Right lobe of liver (tissue), 6 donors: Measurements from ENCODE around the gene ANKH. TPM values are rescaled to one million over a fixed set of nuclear protein-coding genes. Genes with fewer than 3 reads are reported as not detected.

Experiments
- ATAC-seq, 4 donors: fragments of 200-7000 bp; cut with Tn5 transposase; one replicate each; pipeline ENCODE4 v1.9.1; 2020; ENCODE audit warnings: mild to moderate bottlenecking in 4 of 4, moderate library complexity in 4 of 4
- DNase-seq, 3 donors: peaks; one replicate each; pipeline ENCODE4 v3.0.0-alpha.2; 2020
- H3K27ac ChIP-seq, 3 donors: fragments of 200-600 bp; one replicate each; pipeline ENCODE4 v1.8.0; 2022
- H3K27me3 ChIP-seq, 2 donors: fragments of 200-600 bp; one replicate each; pipeline ENCODE4 v1.8.0; 2022
- H3K36me3 ChIP-seq, 4 donors: fragments of 200-600 bp; sonication (generic) in 1 of 4; one replicate each; pipeline versions ENCODE4 v1.5.1 to v1.8.0; 2017 to 2022; ENCODE audit warnings: control low read depth in 1 of 4
- H3K4me1 ChIP-seq, 4 donors: fragments of 200-600 bp; sonication (generic) in 1 of 4; one replicate each; pipeline versions ENCODE4 v1.5.1 to v1.8.0; 2017 to 2022; ENCODE audit warnings: control low read depth in 1 of 4
- H3K4me3 ChIP-seq, 3 donors: fragments of 200-600 bp; one replicate each; pipeline ENCODE4 v1.8.0; 2022
- H3K9me3 ChIP-seq, 4 donors: fragments of 200-600 bp; sonication (generic) in 1 of 4; one replicate each; pipeline versions ENCODE4 v1.5.1 to v1.8.0; 2017 to 2022; ENCODE audit warnings: control low read depth in 1 of 4
- CTCF ChIP-seq, 4 donors: fragments of 200-600 bp in 3 of 4; fragments of 450-650 bp in 1 of 4; IDR thresholded peaks; one replicate each; pipeline versions ENCODE4 v1.5.1 to v1.8.0; 2016 to 2022; ENCODE audit warnings: antibody characterized with exemption in 4 of 4, mild to moderate bottlenecking in 2 of 4
- POLR2A ChIP-seq: fragments of 450-650 bp; IDR thresholded peaks from one replicate; pipeline ENCODE4 v1.6.1; 2017; ENCODE audit warnings: antibody characterized with exemption, mild to moderate bottlenecking
- WGBS: methylation state at CpG from one replicate; pipeline ENCODE4 v1.1.6; 2018; ENCODE audit warnings: low coverage, low lambda C conversion rate; ENCODE audit not compliant: insufficient coverage; ENCODE audit errors: missing lambda C conversion rate; 5-methylcytosine and 5-hydroxymethylcytosine counted together
- intact Hi-C, 2 donors: fragments of 100-400 bp; cut with DNase I; formaldehyde crosslinking; loops; one replicate each; pipeline versions ENCODE4 v1.11.2 to v1.14.1; 2022
- total RNA-seq, 6 experiments: library from RNA; depleted of rRNA in 2 of 6; stranded (reverse); fragments of >200 nt in 2 of 6; fragmentation: NEBNext Ultra II Directional in 3 of 6; extraction: Animal tissue kit (Norgen Biotek cat#: 25700) in 3 of 6; gene quantifications; one replicate each; pipeline versions ENCODE4 v1.1.0 to v1.2.4, GENCODE V29; 2016 to 2023
- donor health status: DM: no; HTN: yes; CAD: no.
- donor health status: DM: no; HTN: no; CAD: no.
- donor health status: DM: no; HTN: no; CAD: no.
- donor health status: DM: no; HTN: yes; CAD: no.
- donor health status: DM: no; HTN: yes; CAD: no.

ANKH gene
- total RNA-seq, 6 experiments from 2014 or later = 38.5 to 121 (median 61.9) TPM

GRCh38 chr5:14681236-14681752 lies 190.3 kb downstream of the ANKH start:
- Histone ChIP-seq H3K27ac (no peak overlapping the region), H3K4me1 (peaks cover 0 to 34% (median 16%) of the 10 kb centered on the region in 4 donors), H3K9me3 (no peaks in the 10 kb centered on the region), H3K4me3 (no peak overlapping the region), H3K27me3 (no peaks in the 10 kb centered on the region), H3K36me3 (peaks cover 0 to 42% (median 11%) of the 10 kb centered on the region in 4 donors)
- TF ChIP-seq CTCF (IDR thresholded peaks at IDR 0.05) (no peak), POLR2A (no peak)
- 90% methylated on average over 6 of the region's 10 CpGs for WGBS
- DNase-seq (no peak), ATAC-seq (no peak)
- intact Hi-C loops = no loop called here

GRCh38 chr5:14679595-14679994 lies 192.0 kb downstream of the ANKH start:
- peaks cover 0 to 42% (median 11%) of the 10 kb centered on the region in 4 donors for H3K36me3 ChIP-seq
- no peak for TF ChIP-seq CTCF (IDR thresholded peaks at IDR 0.05)
- no peak for TF ChIP-seq POLR2A
- ATAC-seq = no peak

GRCh38 chr5:14678773-14679334 lies 192.7 kb downstream of the ANKH start:
- ATAC-seq (no peak), DNase-seq (no peak)
- Histone ChIP-seq H3K4me1 (peaks cover 0 to 24% (median 4%) of the 10 kb centered on the region in 4 donors), H3K36me3 (peaks cover 0 to 42% (median 11%) of the 10 kb centered on the region in 4 donors), H3K27me3 (no peaks in the 10 kb centered on the region), H3K4me3 (no peak overlapping the region), H3K9me3 (no peaks in the 10 kb centered on the region), H3K27ac (no peak overlapping the region)
- TF ChIP-seq POLR2A (no peak), CTCF (IDR thresholded peaks at IDR 0.05) (no peak)
- intact Hi-C loops = no loop called here
- WGBS = 79% methylated on average over 3 of the region's 5 CpGs

More at GRCh38 chr5:14679595-14679994, 192.0 kb downstream of the ANKH start:
- Histone ChIP-seq H3K27me3 (no peaks in the 10 kb centered on the region), H3K27ac (no peak overlapping the region), H3K4me1 (peaks cover 0 to 31% (median 8%) of the 10 kb centered on the region in 4 donors), H3K4me3 (no peak overlapping the region), H3K9me3 (no peaks in the 10 kb centered on the region)
- intact Hi-C loops = no loop called here
- 100% methylated on average over 1 of the region's 1 CpG for WGBS
- DNase-seq = no peak

- Histone ChIP-seq H3K36me3 (peaks cover 0 to 21% (median under 1%) of the 10 kb centered on the region in 4 donors), H3K9me3 (no peaks in the 10 kb centered on the region), H3K27me3 (no peaks in the 10 kb centered on the region), H3K27ac (no peak overlapping the region), H3K4me1 (peaks cover 0 to 33% (median 13%) of the 10 kb centered on the region in 4 donors), H3K4me3 (no peak overlapping the region)
- TF ChIP-seq POLR2A = no peak
- no peak for TF ChIP-seq CTCF (IDR thresholded peaks at IDR 0.05)
- WGBS = 54% methylated on average over 3 of the region's 3 CpGs
- intact Hi-C loops = no loop called here
- DNase-seq (no peak), ATAC-seq (peak; percentile 21 to 58 (median 52))
Measured at GRCh38 chr5:14676320-14676719, 195.3 kb downstream of the ANKH start.
